ENCODE data around the gene ZNF202. TPM values are rescaled to one million over a fixed set of nuclear protein-coding genes. Genes with fewer than 3 reads are reported as not detected.

The ZNF202 gene
- polyA plus RNA-seq, 1 donor = 20.6 TPM

DNA sequence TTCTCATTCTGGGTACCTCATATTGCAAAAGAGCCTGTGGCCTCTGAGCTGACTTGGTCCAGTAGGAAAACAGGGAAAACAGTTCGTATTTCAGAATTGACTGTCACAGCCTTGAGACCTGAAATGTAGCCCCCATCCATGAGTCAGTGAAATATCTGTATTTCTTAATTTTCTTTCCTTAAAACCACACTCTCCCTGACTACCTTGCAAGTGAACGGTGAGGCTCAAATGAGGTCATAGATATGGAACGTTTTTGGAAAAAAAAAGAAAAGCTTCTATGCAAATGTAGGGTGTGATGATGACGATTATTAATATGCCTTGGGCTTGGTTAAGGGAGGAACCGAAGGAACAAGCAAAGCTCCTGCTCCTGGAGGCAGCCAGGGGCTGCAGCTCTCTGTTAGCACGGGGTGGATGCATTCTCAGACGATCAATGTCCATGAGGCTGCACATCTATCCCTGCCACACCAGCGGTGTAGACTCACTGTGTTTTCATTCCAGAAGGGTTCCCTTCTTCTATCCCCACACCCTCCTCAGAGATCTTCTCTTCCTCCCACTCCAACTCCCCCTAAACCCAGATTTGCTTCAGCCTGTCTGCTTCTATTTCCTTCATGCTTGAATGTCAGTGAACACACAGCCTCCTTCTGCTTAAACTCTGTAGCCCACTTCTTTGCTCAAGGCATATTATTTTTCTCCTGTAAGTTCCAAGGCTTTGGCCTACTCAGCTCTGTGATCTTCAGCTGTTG lies 57.9 kb downstream of the ZNF202 start:
- no peak for DNase-seq (ENCODE audit: low read depth)

DNA sequence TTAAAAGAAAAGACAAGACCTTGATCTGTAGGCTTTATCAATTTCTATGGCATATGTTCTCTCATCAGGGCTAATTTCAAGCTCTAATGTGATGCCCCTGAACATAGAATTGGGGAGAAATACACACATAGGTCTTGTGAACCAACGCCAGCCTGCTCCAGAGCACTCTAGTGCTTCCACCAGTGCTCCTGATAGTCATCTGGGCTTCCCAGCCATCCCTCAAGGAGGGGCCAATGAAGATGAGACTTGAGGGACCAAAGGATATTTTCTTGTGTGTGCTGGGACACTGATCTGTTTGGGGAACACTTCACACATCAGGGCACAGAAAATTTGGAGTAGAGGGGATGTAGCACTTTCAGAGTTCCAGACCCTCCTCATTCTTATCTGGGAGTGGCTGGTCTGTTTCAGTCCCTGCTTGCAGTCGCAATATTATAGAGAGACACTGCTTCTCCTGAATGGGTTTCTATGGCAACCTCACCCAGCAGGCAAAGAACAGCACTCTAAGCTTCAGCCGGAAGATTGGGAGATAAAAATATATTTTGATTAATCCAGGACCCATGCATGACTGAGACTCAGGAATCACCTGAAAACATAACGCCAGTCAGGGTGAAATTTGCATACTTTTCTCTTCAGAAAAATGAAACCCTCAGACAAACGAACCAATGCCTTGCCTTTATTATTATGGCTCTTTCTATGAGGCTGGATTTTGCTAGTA lies 58.6 kb downstream of the ZNF202 start:
- DNase-seq (ENCODE audit: low read depth) = no peak

GRCh38 chr11:123681030-123681429 lies 60.4 kb downstream of the ZNF202 start:
- DNase-seq (ENCODE audit: low read depth) = no peak

- no peak for DNase-seq (ENCODE audit: low read depth)
These were observed 63.2 kb downstream of the ZNF202 start for GRCh38 chr11:123678246-123678645.

GRCh38 chr11:123677510-123677909 lies 64.0 kb downstream of the ZNF202 start:
- no peak for DNase-seq (ENCODE audit: low read depth)

DNA sequence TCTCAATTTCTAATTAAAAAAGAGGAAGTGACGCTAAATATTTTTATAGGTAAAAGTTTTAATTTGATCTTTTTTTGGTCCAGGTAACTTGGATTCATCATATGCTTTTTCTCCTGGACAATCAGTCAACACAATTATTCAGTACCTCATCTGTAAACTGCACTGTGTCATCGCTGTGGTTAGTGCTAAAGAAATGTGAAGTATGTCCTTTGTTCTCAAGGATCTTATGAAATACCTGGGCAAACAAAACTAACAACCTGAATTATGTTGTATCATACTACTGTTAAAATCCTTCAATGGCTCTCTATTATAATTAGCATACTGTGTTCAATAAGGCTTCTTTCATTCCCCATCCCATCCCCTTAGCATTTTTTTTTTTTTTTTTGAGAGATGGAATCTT lies 67.2 kb downstream of the ZNF202 start:
- DNase-seq (ENCODE audit: low read depth) = no peak

Other genes starting within 250 kb of the ZNF202 start
- 54.9 TPM for gene SCN3B, start 87.0 kb downstream of the ZNF202 start, polyA plus RNA-seq (ENCODE audit: insufficient read length)
- not detected for gene OR6X1, start 12.9 kb upstream of the ZNF202 start, polyA plus RNA-seq (ENCODE audit: insufficient read length)
- gene OR6M1, start 64.7 kb upstream of the ZNF202 start, polyA plus RNA-seq (ENCODE audit: insufficient read length) = not detected
- gene TMEM225, start 144.0 kb upstream of the ZNF202 start, polyA plus RNA-seq (ENCODE audit: insufficient read length) = not detected
- 0.06 TPM for gene OR8D4, start 160.5 kb upstream of the ZNF202 start, polyA plus RNA-seq (ENCODE audit: insufficient read length)
- not detected for gene OR4D5, start 198.0 kb upstream of the ZNF202 start, polyA plus RNA-seq (ENCODE audit: insufficient read length)
- gene OR6T1, start 202.2 kb upstream of the ZNF202 start, polyA plus RNA-seq (ENCODE audit: insufficient read length) = not detected
- gene OR10S1, start 236.1 kb upstream of the ZNF202 start, polyA plus RNA-seq (ENCODE audit: insufficient read length) = not detected